WTC11 (cell line): ENCODE data around the gene DIDO1.

Source experiments
- CREM ChIP-seq: sonication (generic); formaldehyde crosslinking; IDR thresholded peaks from 2 replicates; pipeline ENCODE4 v1.8.1; 2022; ENCODE audit warnings: mild to moderate bottlenecking, missing genetic modification reagents, moderate library complexity
- CTCF ChIP-seq: fragments of 200-600 bp; IDR thresholded peaks from 2 replicates; pipeline ENCODE4 v1.8.0; 2022; ENCODE audit warnings: antibody characterized with exemption
- ZNF317 ChIP-seq: sonication (generic); formaldehyde crosslinking; IDR thresholded peaks from 2 replicates; pipeline ENCODE4 v1.8.1; 2023; ENCODE audit warnings: low read depth, mild to moderate bottlenecking, moderate library complexity, missing genetic modification reagents, borderline replicate concordance

GRCh38 chr20:62911701-62912280 lies 14.5 kb downstream of the DIDO1 start:
- TF ChIP-seq ZNF317 (CRISPR knock-in tag) (no peak), CTCF (no peak), CREM (no peak)
